HCT116 (cell line): ENCODE data around the gene PLS3. TPM values are rescaled to one million over a fixed set of nuclear protein-coding genes. Genes with fewer than 3 reads are reported as not detected.

Experiments
- ATAC-seq: fragments of 200-7000 bp; cut with Tn5 transposase; 2 replicates; pipeline ENCODE4 v1.9.1; 2020; ENCODE audit warnings: mild to moderate bottlenecking, moderate library complexity
- BruUV-seq: library from RNA; stranded (reverse); fragments of 400-500 nt; replicated peaks from 2 replicates; lab custom pipeline; 2021; lab: Mats Ljungman, UMichigan
- CTCF ChIA-PET: fragments of 300-600 bp; sonication (Branson Sonifier 250); formaldehyde crosslinking; loops from one replicate; lab custom pipeline; 2021; ENCODE audit warnings: antibody characterized with exemption; lab: Charles Lee
- POLR2A ChIA-PET: fragments of 300-600, 350-600 bp; sonication (Branson Sonifier 250); formaldehyde crosslinking; loops from one replicate; lab custom pipeline; 2021; ENCODE audit warnings: antibody characterized with exemption; lab: Charles Lee
- RAD21 ChIA-PET, 2 experiments: fragments of 300-600 bp; sonication (Branson Sonifier 250); formaldehyde crosslinking; loops; one replicate each; lab custom pipeline; 2023; ENCODE audit warnings: low total read pairs in 2 of 2; ENCODE audit not compliant: uncharacterized antibody in 2 of 2, unreplicated experiment in 2 of 2, low non-redundant PET in 1 of 2; lab: Charles Lee
- DNase-seq: peaks from one replicate; pipeline ENCODE4 v3.0.0-alpha.2; 2010; ENCODE audit warnings: low read depth, low spot score
- H2AFZ ChIP-seq: fragments of 200-600 bp; shearing (Covaris generic), sonication (generic); 2 replicates; pipeline ENCODE4 v1.6.1; 2017; ENCODE audit warnings: low read depth, mixed run types, mixed read lengths, antibody characterized with exemption, low read length; ENCODE audit not compliant: poor library complexity, severe bottlenecking
- H3K27ac ChIP-seq: 2 replicates; pipeline ENCODE4 v1.5.1; 2012; ENCODE audit warnings: low read depth, low read length
- H3K27me3 ChIP-seq: fragments of 200-600 bp; sonication (generic); 2 replicates; pipeline ENCODE4 v1.6.1; 2016; ENCODE audit warnings: mixed run types, low read length, mixed read lengths; ENCODE audit not compliant: insufficient read depth
- H3K36me3 ChIP-seq, 2 experiments: fragments of 200-500 bp in 1 of 2; fragments of 200-600 bp in 1 of 2; sonication (Bioruptor generic) in 1 of 2; sonication (generic) in 1 of 2; 2 replicates each; pipeline versions ENCODE4 v1.5.1 to v1.6.1; 2014 to 2016; ENCODE audit warnings: low read length in 2 of 2, inconsistent platforms in 1 of 2, mixed read lengths in 1 of 2, mixed run types in 1 of 2; ENCODE audit not compliant: insufficient read depth in 2 of 2, control insufficient read depth in 1 of 2
- H3K4me1 ChIP-seq, 2 experiments: fragments of 200-600 bp in 1 of 2; sonication (generic) in 1 of 2; 2 replicates each; pipeline versions ENCODE4 v1.5.1 to v1.6.1; 2012 to 2017; ENCODE audit warnings: low read length in 2 of 2, inconsistent platforms in 1 of 2, mild to moderate bottlenecking in 1 of 2, mixed read lengths in 1 of 2, mixed run types in 1 of 2, moderate library complexity in 1 of 2; ENCODE audit not compliant: insufficient read depth in 2 of 2, control insufficient read depth in 1 of 2
- H3K4me2 ChIP-seq: fragments of 200-600 bp; sonication (generic); 2 replicates; pipeline ENCODE4 v1.6.1; 2017; ENCODE audit warnings: mixed run types, low read length, mixed read lengths
- H3K4me3 ChIP-seq, 2 experiments: fragments of 200-600 bp in 1 of 2; sonication (generic) in 1 of 2; replicated peaks in 1 of 2; 2 replicates each; pipeline ENCODE4 v1.5.1; 2011 to 2016; ENCODE audit warnings: low read length in 2 of 2, control low read depth in 1 of 2, low read depth in 1 of 2, mild to moderate bottlenecking in 1 of 2, mixed read lengths in 1 of 2, mixed run types in 1 of 2
- H3K79me2 ChIP-seq: fragments of 200-600 bp; sonication (generic); 2 replicates; pipeline ENCODE4 v1.6.1; 2017; ENCODE audit warnings: mild to moderate bottlenecking, mixed run types, low read length, moderate library complexity, mixed read lengths; ENCODE audit not compliant: insufficient read depth
- H3K9ac ChIP-seq: fragments of 200-600 bp; sonication (generic); 2 replicates; pipeline ENCODE4 v1.6.1; 2016; ENCODE audit warnings: low read length, mixed read lengths
- H3K9me2 ChIP-seq: fragments of 200-600 bp; sonication (generic), shearing (Covaris generic); 2 replicates; pipeline ENCODE4 v1.6.1; 2017; ENCODE audit warnings: mixed run types, mild to moderate bottlenecking, moderate library complexity; ENCODE audit not compliant: insufficient read depth
- H3K9me3 ChIP-seq, 2 experiments: fragments of 200-500 bp in 1 of 2; fragments of 200-600 bp in 1 of 2; sonication (Bioruptor generic) in 1 of 2; sonication (generic) in 1 of 2; 2 replicates each; pipeline ENCODE4 v1.6.1; 2014 to 2017; ENCODE audit warnings: low read length in 2 of 2, mixed read lengths in 2 of 2, inconsistent platforms in 1 of 2, low read depth in 1 of 2, mild to moderate bottlenecking in 1 of 2, mixed run types in 1 of 2, moderate library complexity in 1 of 2; ENCODE audit not compliant: control insufficient read depth in 1 of 2, insufficient read depth in 1 of 2
- H4K20me1 ChIP-seq: fragments of 200-600 bp; sonication (generic), shearing (Covaris generic); 2 replicates; pipeline ENCODE4 v1.6.1; 2017; ENCODE audit warnings: mixed run types, mild to moderate bottlenecking, moderate library complexity; ENCODE audit not compliant: insufficient read depth
- CTCF ChIP-seq, 3 experiments: fragments of 200-600 bp in 1 of 3; sonication (generic) in 1 of 3; IDR thresholded peaks in 2 of 3; conservative IDR thresholded peaks in 1 of 3; 2 replicates each; pipeline ENCODE4 v1.5.1; 2012 to 2017; ENCODE audit warnings: low read depth in 2 of 3, low read length in 2 of 3, antibody characterized with exemption in 1 of 3, borderline replicate concordance in 1 of 3, control low read depth in 1 of 3, mild to moderate bottlenecking in 1 of 3, mixed read lengths in 1 of 3, mixed run types in 1 of 3, moderate library complexity in 1 of 3; ENCODE audit not compliant: insufficient read depth in 1 of 3
- EGR1 ChIP-seq: IDR thresholded peaks from 2 replicates; pipeline ENCODE4 v1.6.1; 2012; ENCODE audit warnings: low read depth
- ELF1 ChIP-seq: IDR thresholded peaks from 2 replicates; pipeline ENCODE4 v1.6.1; 2012; ENCODE audit warnings: low read depth, borderline replicate concordance
- EZH2phosphoT487 ChIP-seq: fragments of 200-600 bp; IDR thresholded peaks from 2 replicates; pipeline ENCODE4 v1.6.1; 2018; ENCODE audit warnings: antibody characterized with exemption, borderline replicate concordance
- POLR2A ChIP-seq: IDR thresholded peaks from 2 replicates; pipeline ENCODE4 v1.7.0; 2011; ENCODE audit warnings: borderline replicate concordance; ENCODE audit not compliant: insufficient read depth, insufficient read length; ENCODE audit errors: extremely low read depth
- POLR2AphosphoS5 ChIP-seq: IDR thresholded peaks from 2 replicates; pipeline ENCODE4 v1.6.1; 2011; ENCODE audit warnings: mild to moderate bottlenecking, low read depth, low read length, moderate library complexity
- RAD21 ChIP-seq: IDR thresholded peaks from 2 replicates; pipeline ENCODE4 v1.6.1; 2012; ENCODE audit warnings: low read depth, mild to moderate bottlenecking
- SIN3A ChIP-seq: IDR thresholded peaks from 2 replicates; pipeline ENCODE4 v1.6.1; 2012; ENCODE audit warnings: low read depth
- SP1 ChIP-seq: IDR thresholded peaks from 2 replicates; pipeline ENCODE4 v1.6.1; 2012; ENCODE audit warnings: low read depth
- ZFX ChIP-seq: fragments of 450-650 bp; IDR thresholded peaks from 2 replicates; pipeline ENCODE4 v1.6.1; 2017
- intact Hi-C: fragments of 100-400 bp; cut with micrococcal nuclease; formaldehyde crosslinking; loops from 2 replicates; pipeline ENCODE4 v1.10.0; 2022
- total RNA-seq: library from RNA; stranded (reverse); gene quantifications from one replicate; pipeline ENCODE4 v1.2.1, GENCODE V29; 2021; ENCODE audit not compliant: unreplicated experiment

Gene PLS3
- total RNA-seq, 1 experiment from 2014 or later, result 50.8 TPM

GRCh38 chrX:115665122-115665521 is 104.1 kb downstream of the PLS3 start:
- Histone ChIP-seq H3K9ac (no peak overlapping the region), H3K4me2 (no peak overlapping the region), H3K4me1 (no peaks in the 10 kb centered on the region), H3K36me3 (no peaks in the 10 kb centered on the region), H3K4me3 (no peak overlapping the region), H2AFZ (no peak overlapping the region), H3K27me3 (no peaks in the 10 kb centered on the region), H3K9me3 (no peaks in the 10 kb centered on the region), H3K27ac (no peak overlapping the region), H3K9me2 (no peaks in the 10 kb centered on the region), H3K79me2 (no peaks in the 10 kb centered on the region), H4K20me1 (no peaks in the 10 kb centered on the region)
- ChIA-PET POLR2A (no interaction called here), RAD21 (no interaction called here), CTCF (no interaction called here)
- no peak for TF ChIP-seq POLR2AphosphoS5
- no peak for TF ChIP-seq SIN3A
- TF ChIP-seq ELF1, result no peak
- no peak for TF ChIP-seq EZH2phosphoT487
- TF ChIP-seq POLR2A, result no peak
- no peak for TF ChIP-seq ZFX
- TF ChIP-seq SP1, result no peak
- TF ChIP-seq CTCF (IDR thresholded peaks at IDR 0.05 in 2 of 3, conservative IDR thresholded peaks at IDR 0.05 in 1 of 3; ENCODE audit: borderline replicate concordance in 1 of 3, insufficient read depth in 1 of 3, low read depth in 2 of 3, low read length in 2 of 3), result no peak
- DNase-seq (no peak), ATAC-seq (no peak)
- no TSS peak for BruUV-seq
- intact Hi-C loops, result no loop called here

GRCh38 chrX:115679460-115679859 is 118.5 kb downstream of the PLS3 start:
- H3K9me2 ChIP-seq, result no peaks in the 10 kb centered on the region
- no peak overlapping the region for H3K27ac ChIP-seq
- TF ChIP-seq CTCF (IDR thresholded peaks at IDR 0.05 in 2 of 3, conservative IDR thresholded peaks at IDR 0.05 in 1 of 3; ENCODE audit: borderline replicate concordance in 1 of 3, insufficient read depth in 1 of 3, low read depth in 2 of 3, low read length in 2 of 3) (peak; percentile 20 to 51 (median 27); a peak in 3 of 6 replicates), RAD21 (peak; percentile 54), EGR1 (no peak)
- CTCF ChIA-PET, result interaction anchor here (1.0 to 1.5 kb wide), 2 partner anchors 11 to 349 kb away, joined by 3 to 6 read pairs; no protein-coding TSS in a partner anchor
- DNase-seq, result peak; percentile 7
- RAD21 ChIA-PET, result no interaction called here
- intact Hi-C loops, result no loop called here
- peak overlapping the region; percentile 50 for H3K4me2 ChIP-seq
- no peaks in the 10 kb centered on the region for H4K20me1 ChIP-seq
- H3K9ac ChIP-seq, result no peak overlapping the region
- no peaks in the 10 kb centered on the region for H3K79me2 ChIP-seq
- H3K36me3 ChIP-seq, result no peaks in the 10 kb centered on the region
- ATAC-seq, result peak; percentile 70
- H3K4me3 ChIP-seq, result no peak overlapping the region; a peak in 1 of 4 replicates
- no peaks in the 10 kb centered on the region for H3K9me3 ChIP-seq
- H3K4me1 ChIP-seq, result no peaks in the 10 kb centered on the region
- peak overlapping the region; percentile 78 for H2AFZ ChIP-seq
- no TSS peak for BruUV-seq
- POLR2A ChIA-PET, result no interaction called here
- no peaks in the 10 kb centered on the region for H3K27me3 ChIP-seq
